ENCODE data around the gene CRCP. TPM values are rescaled to one million over a fixed set of nuclear protein-coding genes. Genes with fewer than 3 reads are reported as not detected.
A peak's percentile ranks its signal among the peaks of the same experiment; 100 is the strongest.

Gene CRCP
- total and polyA plus RNA-seq, 4 donors: 13.0 to 52.6 (median 18.4) TPM

DNA sequence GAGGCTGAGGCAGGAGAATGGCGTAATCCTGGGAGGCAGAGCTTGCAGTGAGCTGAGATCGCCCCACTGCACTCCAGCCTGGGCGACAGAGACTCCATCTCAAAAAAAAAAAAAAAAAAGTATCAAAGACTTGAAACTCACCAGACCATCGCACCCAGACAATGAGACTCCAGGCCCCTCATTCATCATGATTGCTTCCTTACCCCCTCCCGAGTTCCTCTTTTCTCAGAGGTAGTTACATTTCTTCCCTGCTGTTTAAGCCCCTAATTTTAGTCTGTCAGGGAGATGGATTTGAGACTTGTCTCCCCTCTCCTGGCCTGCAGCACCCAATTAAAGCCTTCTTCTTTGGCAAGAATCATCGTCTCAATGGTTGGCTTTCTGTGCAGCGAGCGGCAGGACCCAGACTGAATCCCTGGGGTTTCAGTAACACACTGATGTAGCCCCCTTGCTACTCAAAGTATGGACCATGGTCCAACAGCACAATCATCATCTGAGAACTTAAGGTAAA, 71.1 kb downstream of the CRCP start:
- no peaks in the 10 kb centered on the region for H3K27me3 ChIP-seq (ENCODE audit: control insufficient read depth in 4 of 4, insufficient read depth in 4 of 4, low read length in 3 of 4)
- no peak for TF ChIP-seq HNF4G (IDR thresholded peaks at IDR 0.05)
- TF ChIP-seq RAD21 (IDR thresholded peaks at IDR 0.05): no peak
- TF ChIP-seq, protein P1, sequence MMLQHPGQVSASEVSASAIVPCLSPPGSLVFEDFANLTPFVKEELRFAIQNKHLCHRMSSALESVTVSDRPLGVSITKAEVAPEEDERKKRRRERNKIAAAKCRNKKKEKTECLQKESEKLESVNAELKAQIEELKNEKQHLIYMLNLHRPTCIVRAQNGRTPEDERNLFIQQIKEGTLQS (IDR thresholded peaks at IDR 0.05): no peak
- TF ChIP-seq FOXA2 (IDR thresholded peaks at IDR 0.05): no peak
- TF ChIP-seq YY1 (IDR thresholded peaks at IDR 0.05): no peak
- no peak for DNase-seq (ENCODE audit: low spot score)
- no peaks in the 10 kb centered on the region for H3K36me3 ChIP-seq (ENCODE audit: control insufficient read depth in 4 of 4, insufficient read depth in 3 of 4, low read depth in 1 of 4, low read length in 3 of 4)
- no peak overlapping the region for H3K4me3 ChIP-seq (ENCODE audit: low read depth in 1 of 3, low read length in 3 of 3)
- no peak overlapping the region for H3K27ac ChIP-seq (ENCODE audit: low read depth in 1 of 2, low read length in 2 of 2)
- H3K9me3 ChIP-seq (ENCODE audit: control insufficient read depth in 4 of 4, low read length in 3 of 4): no peaks in the 10 kb centered on the region
- no peak overlapping the region for H3K9ac ChIP-seq (ENCODE audit: low read depth in 1 of 2, low read length in 2 of 2)
- WGBS: 96% methylated on average over 8 of the region's 8 CpGs
- H3K4me1 ChIP-seq (ENCODE audit: control insufficient read depth in 4 of 4, insufficient read depth in 4 of 4, low read length in 3 of 4): peaks cover 10 to 28% (median 19%) of the 10 kb centered on the region in 4 donors

DNA sequence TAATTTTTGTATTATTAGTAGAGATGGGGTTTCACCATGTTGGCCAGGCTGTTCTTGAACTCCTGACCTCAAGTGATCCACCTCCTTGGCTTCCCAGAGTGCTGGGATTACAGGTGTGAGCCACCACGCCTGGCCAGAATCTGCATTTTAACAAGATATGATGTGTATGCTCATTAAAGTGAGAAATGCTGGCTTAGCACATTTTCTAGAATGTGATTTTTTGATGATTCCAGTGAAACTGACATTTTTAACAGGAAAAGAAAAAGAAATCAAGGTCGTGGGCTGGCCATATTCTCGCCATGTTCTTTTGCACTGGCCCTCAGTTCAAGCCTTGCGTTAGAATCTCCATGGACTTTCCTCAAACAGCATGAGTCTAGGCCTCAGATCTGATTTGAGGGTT, 72.3 kb downstream of the CRCP start:
- no peak overlapping the region for H3K9ac ChIP-seq (ENCODE audit: low read depth in 1 of 2, low read length in 2 of 2)
- no peaks in the 10 kb centered on the region for H3K36me3 ChIP-seq (ENCODE audit: control insufficient read depth in 4 of 4, insufficient read depth in 3 of 4, low read depth in 1 of 4, low read length in 3 of 4)
- H3K4me3 ChIP-seq (ENCODE audit: low read depth in 1 of 3, low read length in 3 of 3): no peak overlapping the region
- 93% methylated on average over 4 of the region's 4 CpGs for WGBS
- no peaks in the 10 kb centered on the region for H3K27me3 ChIP-seq (ENCODE audit: control insufficient read depth in 4 of 4, insufficient read depth in 4 of 4, low read length in 3 of 4)
- peaks cover 10 to 31% (median 19%) of the 10 kb centered on the region in 4 donors for H3K4me1 ChIP-seq (ENCODE audit: control insufficient read depth in 4 of 4, insufficient read depth in 4 of 4, low read length in 3 of 4)
- DNase-seq (ENCODE audit: low spot score): no peak
- TF ChIP-seq, protein P1 (IDR thresholded peaks at IDR 0.05): no peak
- no peak for TF ChIP-seq JUND (IDR thresholded peaks at IDR 0.05)
- no peak for TF ChIP-seq SP1 (IDR thresholded peaks at IDR 0.05)
- no peak for TF ChIP-seq YY1 (IDR thresholded peaks at IDR 0.05)
- TF ChIP-seq, protein P2, sequence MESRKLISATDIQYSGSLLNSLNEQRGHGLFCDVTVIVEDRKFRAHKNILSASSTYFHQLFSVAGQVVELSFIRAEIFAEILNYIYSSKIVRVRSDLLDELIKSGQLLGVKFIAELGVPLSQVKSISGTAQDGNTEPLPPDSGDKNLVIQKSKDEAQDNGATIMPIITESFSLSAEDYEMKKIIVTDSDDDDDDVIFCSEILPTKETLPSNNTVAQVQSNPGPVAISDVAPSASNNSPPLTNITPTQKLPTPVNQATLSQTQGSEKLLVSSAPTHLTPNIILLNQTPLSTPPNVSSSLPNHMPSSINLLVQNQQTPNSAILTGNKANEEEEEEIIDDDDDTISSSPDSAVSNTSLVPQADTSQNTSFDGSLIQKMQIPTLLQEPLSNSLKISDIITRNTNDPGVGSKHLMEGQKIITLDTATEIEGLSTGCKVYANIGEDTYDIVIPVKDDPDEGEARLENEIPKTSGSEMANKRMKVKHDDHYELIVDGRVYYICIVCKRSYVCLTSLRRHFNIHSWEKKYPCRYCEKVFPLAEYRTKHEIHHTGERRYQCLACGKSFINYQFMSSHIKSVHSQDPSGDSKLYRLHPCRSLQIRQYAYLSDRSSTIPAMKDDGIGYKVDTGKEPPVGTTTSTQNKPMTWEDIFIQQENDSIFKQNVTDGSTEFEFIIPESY (IDR thresholded peaks at IDR 0.05): no peak
- no peak for TF ChIP-seq GABPA (IDR thresholded peaks at IDR 0.05 in 1 of 2, conservative IDR thresholded peaks at IDR 0.05 in 1 of 2)
- TF ChIP-seq TAF1 (conservative IDR thresholded peaks at IDR 0.05): no peak
- no peak for TF ChIP-seq NR2F2 (IDR thresholded peaks at IDR 0.05)
- TF ChIP-seq FOXA2 (IDR thresholded peaks at IDR 0.05): no peak
- TF ChIP-seq EGR1 (IDR thresholded peaks at IDR 0.05; ENCODE audit: low read depth in 2 of 2): no peak
- TF ChIP-seq, protein P3, sequence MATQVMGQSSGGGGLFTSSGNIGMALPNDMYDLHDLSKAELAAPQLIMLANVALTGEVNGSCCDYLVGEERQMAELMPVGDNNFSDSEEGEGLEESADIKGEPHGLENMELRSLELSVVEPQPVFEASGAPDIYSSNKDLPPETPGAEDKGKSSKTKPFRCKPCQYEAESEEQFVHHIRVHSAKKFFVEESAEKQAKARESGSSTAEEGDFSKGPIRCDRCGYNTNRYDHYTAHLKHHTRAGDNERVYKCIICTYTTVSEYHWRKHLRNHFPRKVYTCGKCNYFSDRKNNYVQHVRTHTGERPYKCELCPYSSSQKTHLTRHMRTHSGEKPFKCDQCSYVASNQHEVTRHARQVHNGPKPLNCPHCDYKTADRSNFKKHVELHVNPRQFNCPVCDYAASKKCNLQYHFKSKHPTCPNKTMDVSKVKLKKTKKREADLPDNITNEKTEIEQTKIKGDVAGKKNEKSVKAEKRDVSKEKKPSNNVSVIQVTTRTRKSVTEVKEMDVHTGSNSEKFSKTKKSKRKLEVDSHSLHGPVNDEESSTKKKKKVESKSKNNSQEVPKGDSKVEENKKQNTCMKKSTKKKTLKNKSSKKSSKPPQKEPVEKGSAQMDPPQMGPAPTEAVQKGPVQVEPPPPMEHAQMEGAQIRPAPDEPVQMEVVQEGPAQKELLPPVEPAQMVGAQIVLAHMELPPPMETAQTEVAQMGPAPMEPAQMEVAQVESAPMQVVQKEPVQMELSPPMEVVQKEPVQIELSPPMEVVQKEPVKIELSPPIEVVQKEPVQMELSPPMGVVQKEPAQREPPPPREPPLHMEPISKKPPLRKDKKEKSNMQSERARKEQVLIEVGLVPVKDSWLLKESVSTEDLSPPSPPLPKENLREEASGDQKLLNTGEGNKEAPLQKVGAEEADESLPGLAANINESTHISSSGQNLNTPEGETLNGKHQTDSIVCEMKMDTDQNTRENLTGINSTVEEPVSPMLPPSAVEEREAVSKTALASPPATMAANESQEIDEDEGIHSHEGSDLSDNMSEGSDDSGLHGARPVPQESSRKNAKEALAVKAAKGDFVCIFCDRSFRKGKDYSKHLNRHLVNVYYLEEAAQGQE (IDR thresholded peaks at IDR 0.05): no peak
- TF ChIP-seq RAD21 (IDR thresholded peaks at IDR 0.05): no peak
- TF ChIP-seq, protein P4, sequence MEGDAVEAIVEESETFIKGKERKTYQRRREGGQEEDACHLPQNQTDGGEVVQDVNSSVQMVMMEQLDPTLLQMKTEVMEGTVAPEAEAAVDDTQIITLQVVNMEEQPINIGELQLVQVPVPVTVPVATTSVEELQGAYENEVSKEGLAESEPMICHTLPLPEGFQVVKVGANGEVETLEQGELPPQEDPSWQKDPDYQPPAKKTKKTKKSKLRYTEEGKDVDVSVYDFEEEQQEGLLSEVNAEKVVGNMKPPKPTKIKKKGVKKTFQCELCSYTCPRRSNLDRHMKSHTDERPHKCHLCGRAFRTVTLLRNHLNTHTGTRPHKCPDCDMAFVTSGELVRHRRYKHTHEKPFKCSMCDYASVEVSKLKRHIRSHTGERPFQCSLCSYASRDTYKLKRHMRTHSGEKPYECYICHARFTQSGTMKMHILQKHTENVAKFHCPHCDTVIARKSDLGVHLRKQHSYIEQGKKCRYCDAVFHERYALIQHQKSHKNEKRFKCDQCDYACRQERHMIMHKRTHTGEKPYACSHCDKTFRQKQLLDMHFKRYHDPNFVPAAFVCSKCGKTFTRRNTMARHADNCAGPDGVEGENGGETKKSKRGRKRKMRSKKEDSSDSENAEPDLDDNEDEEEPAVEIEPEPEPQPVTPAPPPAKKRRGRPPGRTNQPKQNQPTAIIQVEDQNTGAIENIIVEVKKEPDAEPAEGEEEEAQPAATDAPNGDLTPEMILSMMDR (IDR thresholded peaks at IDR 0.05; ENCODE audit: low read depth, low read length, missing input control): no peak
- no peak for TF ChIP-seq HNF4A (conservative IDR thresholded peaks at IDR 0.05)
- no peak for TF ChIP-seq FOXA1 (IDR thresholded peaks at IDR 0.05)
- no peak for TF ChIP-seq HNF4G (IDR thresholded peaks at IDR 0.05)
- no peak for TF ChIP-seq RXRA (IDR thresholded peaks at IDR 0.05)
- TF ChIP-seq, protein P5, sequence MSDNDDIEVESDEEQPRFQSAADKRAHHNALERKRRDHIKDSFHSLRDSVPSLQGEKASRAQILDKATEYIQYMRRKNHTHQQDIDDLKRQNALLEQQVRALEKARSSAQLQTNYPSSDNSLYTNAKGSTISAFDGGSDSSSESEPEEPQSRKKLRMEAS (IDR thresholded peaks at IDR 0.05): no peak
- no peaks in the 10 kb centered on the region for H3K9me3 ChIP-seq (ENCODE audit: control insufficient read depth in 4 of 4, low read length in 3 of 4)
- H3K27ac ChIP-seq (ENCODE audit: low read depth in 1 of 2, low read length in 2 of 2): peak overlapping the region; percentile 68 to 85

All from liver (tissue), 9 donors.